NCI-H2171 (cell line): ENCODE data around the gene ZNF407.

Experiments used
- DNase-seq: peaks from one replicate; lab custom pipeline; 2025; lab: John Stamatoyannopoulos, UW

ZNF407 gene

GRCh38 chr18:74626049-74626874 lies 28.6 kb downstream of the ZNF407 start:
- DNase-seq, result no peak

DNA sequence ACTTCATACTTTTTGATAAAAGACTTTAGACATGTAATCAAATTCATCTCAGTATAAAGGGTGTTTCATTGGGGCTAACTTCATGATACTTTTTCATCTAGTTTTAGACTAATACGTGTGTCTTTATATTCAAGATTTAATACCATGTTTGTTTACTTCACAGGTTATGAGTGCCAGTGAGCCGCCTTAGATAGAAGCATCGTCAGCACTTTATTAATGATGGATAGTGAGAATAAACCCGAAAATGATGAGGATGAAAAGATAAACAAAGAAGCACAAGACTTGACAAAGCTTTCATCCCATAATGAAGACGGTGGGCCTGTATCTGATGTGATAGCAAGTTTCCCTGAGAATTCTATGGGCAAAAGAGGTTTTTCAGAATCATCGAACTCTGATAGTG lies 33.1 kb downstream of the ZNF407 start:
- no peak for DNase-seq

- DNase-seq, result no peak
Measured at GRCh38 chr18:74631212-74631611, 33.5 kb downstream of the ZNF407 start.

DNA sequence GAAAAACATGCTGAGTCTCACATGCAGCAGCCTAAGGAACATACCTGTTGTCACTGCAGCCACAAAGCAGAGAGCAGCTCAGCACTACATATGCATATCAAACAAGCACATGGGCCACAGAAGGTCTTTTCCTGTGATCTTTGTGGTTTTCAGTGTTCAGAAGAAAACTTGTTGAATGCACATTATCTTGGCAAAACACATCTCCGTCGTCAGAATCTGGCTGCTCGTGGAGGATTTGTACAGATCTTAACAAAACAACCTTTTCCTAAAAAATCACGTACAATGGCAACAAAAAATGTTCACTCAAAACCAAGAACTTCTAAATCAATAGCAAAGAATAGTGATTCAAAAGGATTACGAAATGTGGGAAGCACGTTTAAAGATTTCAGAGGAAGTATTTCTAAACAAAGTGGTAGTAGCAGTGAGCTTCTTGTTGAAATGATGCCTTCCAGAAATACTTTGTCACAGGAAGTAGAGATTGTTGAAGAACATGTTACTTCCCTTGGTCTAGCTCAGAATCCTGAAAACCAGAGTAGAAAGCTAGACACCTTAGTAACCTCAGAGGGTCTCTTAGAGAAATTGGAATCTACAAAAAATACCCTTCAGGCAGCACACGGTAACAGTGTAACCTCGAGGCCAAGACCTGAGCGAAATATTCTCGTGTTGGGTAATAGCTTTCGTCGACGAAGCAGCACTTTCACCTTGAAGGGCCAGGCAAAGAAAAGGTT lies 34.1 kb downstream of the ZNF407 start:
- DNase-seq, result no peak

GRCh38 chr18:74632351-74632679 lies 34.6 kb downstream of the ZNF407 start:
- DNase-seq, result no peak

- DNase-seq, result no peak
Measured at GRCh38 chr18:74632856-74633255, 35.2 kb downstream of the ZNF407 start.

DNA sequence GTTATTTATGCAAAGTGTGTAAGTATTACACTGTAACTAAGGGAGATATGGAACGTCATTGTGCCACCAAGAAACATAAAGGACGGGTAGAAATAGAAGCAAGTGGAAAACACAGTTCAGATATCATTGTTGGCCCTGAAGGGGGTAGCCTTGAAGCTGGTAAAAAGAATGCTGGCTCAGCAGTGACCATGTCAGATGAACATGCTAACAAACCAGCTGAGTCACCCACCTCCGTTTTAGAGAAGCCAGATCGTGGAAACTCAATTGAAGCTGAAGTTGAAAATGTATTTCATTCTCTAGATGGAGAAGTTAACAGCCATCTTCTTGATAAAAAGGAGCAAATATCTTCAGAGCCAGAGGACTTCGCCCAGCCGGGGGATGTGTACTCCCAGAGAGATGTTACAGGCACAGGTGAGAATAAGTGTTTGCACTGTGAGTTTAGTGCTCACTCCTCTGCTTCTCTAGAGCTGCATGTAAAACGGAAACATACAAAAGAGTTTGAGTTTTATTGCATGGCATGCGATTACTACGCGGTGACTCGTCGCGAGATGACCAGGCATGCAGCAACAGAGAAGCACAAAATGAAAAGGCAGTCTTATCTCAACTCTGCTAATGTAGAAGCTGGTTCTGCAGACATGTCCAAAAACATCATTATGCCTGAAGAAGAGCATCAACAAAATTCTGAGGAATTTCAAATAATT lies 36.1 kb downstream of the ZNF407 start:
- DNase-seq, result no peak

- DNase-seq, result no peak
Measured at GRCh38 chr18:74635224-74635975, 37.7 kb downstream of the ZNF407 start.

DNA sequence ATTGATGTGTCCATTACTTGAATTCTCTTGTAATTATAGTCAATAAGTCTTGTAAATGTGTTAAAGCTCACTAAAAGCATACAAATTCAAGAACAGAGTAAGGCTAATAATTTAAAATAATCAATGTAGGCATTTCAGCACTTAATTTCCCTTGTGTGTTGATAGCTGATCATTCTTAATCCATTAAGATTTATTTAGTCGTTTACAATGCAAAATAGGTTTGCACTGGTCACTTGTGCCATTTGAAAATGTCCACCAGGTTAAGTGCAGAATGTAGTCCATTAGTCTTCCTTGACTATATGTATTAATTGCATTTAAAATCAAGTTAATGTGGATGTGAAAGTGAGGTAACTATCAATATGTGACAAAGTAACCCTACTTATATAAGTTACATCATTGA lies 39.4 kb downstream of the ZNF407 start:
- DNase-seq, result no peak

GRCh38 chr18:74638210-74638609 lies 40.5 kb downstream of the ZNF407 start:
- no peak for DNase-seq

DNA sequence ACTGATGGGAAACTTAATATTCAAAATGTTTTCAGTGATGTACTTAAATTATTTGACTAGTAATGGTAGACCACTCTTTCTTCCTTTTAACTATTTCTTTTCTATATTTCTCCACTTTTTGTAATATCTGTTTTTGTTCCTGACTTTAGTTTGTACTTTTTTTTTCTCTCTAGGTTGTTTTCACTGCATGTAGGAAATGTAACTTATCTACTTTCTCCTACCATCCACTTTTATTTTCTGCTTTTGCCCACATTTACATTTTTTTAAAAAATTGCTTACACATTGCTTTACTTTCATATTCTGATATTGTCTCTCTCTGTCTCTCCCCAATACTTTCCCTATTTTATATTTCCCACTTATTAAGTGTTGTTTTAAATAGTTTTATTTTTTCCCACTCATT lies 47.0 kb downstream of the ZNF407 start:
- no peak for DNase-seq

- DNase-seq, result no peak
Measured at GRCh38 chr18:74645679-74646078, 48.0 kb downstream of the ZNF407 start.

DNA sequence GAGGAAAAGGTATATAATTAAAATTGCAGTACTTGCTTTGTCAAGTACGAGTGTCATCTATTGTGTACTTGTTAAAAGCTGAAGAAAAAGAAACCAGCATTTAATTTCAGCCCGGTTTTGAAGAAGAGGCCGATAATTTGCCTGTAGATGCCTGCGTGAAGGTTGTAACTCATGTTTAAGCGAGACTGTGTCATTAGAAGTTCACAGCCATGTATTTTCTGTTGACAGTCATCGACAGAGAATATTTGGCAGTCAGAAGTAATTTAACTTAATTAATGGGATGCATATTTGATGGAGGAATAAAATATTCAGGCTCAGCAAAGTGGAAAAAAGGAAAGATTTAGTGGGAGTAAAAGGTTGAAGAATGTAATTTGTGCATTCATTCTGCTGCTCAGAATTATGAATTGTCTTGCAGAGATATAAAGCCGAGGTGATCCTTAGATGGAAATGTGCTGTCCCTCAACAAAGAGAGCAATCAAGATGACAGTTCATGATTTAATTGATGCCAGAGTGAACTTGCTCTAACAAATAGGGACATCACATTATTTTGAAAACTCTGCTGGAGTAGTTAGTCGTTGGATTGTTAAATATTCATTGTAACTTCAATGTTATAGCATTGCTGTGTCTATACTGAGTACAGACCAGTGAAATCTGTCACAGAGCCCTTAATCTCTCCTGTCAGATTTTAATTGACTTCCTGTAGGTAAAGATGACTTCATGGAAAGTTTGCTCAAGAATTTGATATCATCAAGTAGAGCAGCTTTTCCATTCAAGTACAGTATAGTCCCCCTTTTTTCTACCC lies 53.9 kb downstream of the ZNF407 start:
- DNase-seq, result no peak

GRCh38 chr18:74652392-74652988 lies 54.8 kb downstream of the ZNF407 start:
- DNase-seq, result peak; percentile 1

DNA sequence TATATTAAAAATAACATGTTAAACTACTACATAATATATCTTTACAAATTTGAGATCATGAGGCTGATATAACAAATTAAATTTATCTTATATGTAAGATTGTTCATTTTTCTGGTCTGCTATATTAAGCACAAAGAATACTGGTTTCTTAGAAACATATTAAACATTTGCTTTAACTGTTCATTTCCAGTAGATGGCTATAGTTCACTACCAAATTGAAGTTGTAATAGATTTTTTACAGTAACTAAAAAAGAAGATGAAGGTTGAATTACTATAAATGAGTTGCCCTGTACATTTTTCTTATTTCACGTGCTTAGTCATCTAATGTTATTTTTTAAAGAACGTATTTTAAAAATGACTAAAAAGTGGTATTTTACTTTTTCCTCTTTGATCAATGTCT lies 57.0 kb downstream of the ZNF407 start:
- no peak for DNase-seq

- no peak for DNase-seq
Measured at GRCh38 chr18:74661008-74661407, 63.3 kb downstream of the ZNF407 start.

DNA sequence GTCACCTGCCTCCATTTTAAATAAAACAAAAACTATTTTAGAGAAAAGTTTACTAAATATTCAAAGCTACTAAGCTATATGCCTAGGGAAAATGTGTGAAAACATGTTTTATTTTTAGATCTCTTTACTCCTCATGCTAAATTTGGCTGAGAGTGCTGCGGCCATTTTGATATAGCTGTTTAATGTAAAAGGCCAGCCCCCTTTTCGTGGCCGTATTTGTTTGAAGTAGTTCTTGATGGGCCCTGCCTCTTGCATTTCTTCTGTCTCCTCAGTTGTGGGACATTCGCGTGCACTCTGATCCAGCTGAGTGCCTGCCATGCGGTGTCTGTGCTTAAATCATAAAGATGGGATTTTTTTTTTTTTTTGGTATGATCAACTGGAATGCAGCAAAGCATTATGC lies 64.0 kb downstream of the ZNF407 start:
- DNase-seq, result no peak

GRCh38 chr18:74662622-74663021 lies 65.0 kb downstream of the ZNF407 start:
- no peak for DNase-seq

- DNase-seq, result no peak
Measured at GRCh38 chr18:74665346-74665745, 67.7 kb downstream of the ZNF407 start.

GRCh38 chr18:74665905-74666304 lies 68.2 kb downstream of the ZNF407 start:
- no peak for DNase-seq
